HG03175 (cell line): ENCODE results near the gene GCSH.

Experiments used
- ATAC-seq: cut with Tn5 transposase; IDR thresholded peaks from one replicate; pipeline ENCODE4 v1.9.1; 2021; ENCODE audit warnings: mild to moderate bottlenecking, moderate library complexity; ENCODE audit not compliant: unreplicated experiment

The GCSH gene

GRCh38 chr16:81060576-81061306 lies 35.5 kb downstream of the GCSH start:
- no peak for ATAC-seq

GRCh38 chr16:81053761-81054160 lies 42.4 kb downstream of the GCSH start:
- no peak for ATAC-seq

- no peak for ATAC-seq
These were observed 53.4 kb downstream of the GCSH start for GRCh38 chr16:81042821-81043220.

GRCh38 chr16:81041696-81042095 lies 54.5 kb downstream of the GCSH start:
- no peak for ATAC-seq

GRCh38 chr16:81040842-81041241 lies 55.4 kb downstream of the GCSH start:
- ATAC-seq: no peak

- no peak for ATAC-seq
These were observed 56.1 kb downstream of the GCSH start for GRCh38 chr16:81040131-81040530.

GRCh38 chr16:81036751-81037350 lies 59.3 kb downstream of the GCSH start:
- ATAC-seq: no peak

- peak; percentile 49 for ATAC-seq
These were observed 60.0 kb downstream of the GCSH start for GRCh38 chr16:81035975-81036750.

- peak; percentile 95 for ATAC-seq
These were observed 60.7 kb downstream of the GCSH start, which contains the start of gene ATMIN for GRCh38 chr16:81035398-81035974. ATMIN (plus strand) TSS chr16:81035842; CDS start chr16:81035871, 29 bp downstream.
